Measurements from ENCODE around the gene IGF2BP3.
A peak's percentile ranks its signal among the peaks of the same experiment; 100 is the strongest.
"Not testable (repeated sequence)": the region's sequence is repeated elsewhere in the genome, so short reads cannot be mapped to it uniquely, and the experiment has no call there.

The IGF2BP3 gene

GRCh38 chr7:23422384-23422783 lies 47.9 kb downstream of the IGF2BP3 start:
- H3K4me3 ChIP-seq (ENCODE audit: low read length) = no peak overlapping the region
- DNase-seq (ENCODE audit: low read depth) = no peak
- TF ChIP-seq, protein P1, sequence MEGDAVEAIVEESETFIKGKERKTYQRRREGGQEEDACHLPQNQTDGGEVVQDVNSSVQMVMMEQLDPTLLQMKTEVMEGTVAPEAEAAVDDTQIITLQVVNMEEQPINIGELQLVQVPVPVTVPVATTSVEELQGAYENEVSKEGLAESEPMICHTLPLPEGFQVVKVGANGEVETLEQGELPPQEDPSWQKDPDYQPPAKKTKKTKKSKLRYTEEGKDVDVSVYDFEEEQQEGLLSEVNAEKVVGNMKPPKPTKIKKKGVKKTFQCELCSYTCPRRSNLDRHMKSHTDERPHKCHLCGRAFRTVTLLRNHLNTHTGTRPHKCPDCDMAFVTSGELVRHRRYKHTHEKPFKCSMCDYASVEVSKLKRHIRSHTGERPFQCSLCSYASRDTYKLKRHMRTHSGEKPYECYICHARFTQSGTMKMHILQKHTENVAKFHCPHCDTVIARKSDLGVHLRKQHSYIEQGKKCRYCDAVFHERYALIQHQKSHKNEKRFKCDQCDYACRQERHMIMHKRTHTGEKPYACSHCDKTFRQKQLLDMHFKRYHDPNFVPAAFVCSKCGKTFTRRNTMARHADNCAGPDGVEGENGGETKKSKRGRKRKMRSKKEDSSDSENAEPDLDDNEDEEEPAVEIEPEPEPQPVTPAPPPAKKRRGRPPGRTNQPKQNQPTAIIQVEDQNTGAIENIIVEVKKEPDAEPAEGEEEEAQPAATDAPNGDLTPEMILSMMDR (conservative IDR thresholded peaks at IDR 0.05; ENCODE audit: low read length) = no peak

GRCh38 chr7:23419845-23420244 lies 50.4 kb downstream of the IGF2BP3 start:
- H3K4me3 ChIP-seq (ENCODE audit: low read length) = no peak overlapping the region
- TF ChIP-seq, protein P1 (conservative IDR thresholded peaks at IDR 0.05; ENCODE audit: low read length) = no peak
- DNase-seq (ENCODE audit: low read depth) = no peak

GRCh38 chr7:23419160-23419559 lies 51.1 kb downstream of the IGF2BP3 start:
- H3K4me3 ChIP-seq (ENCODE audit: low read length) = no peak overlapping the region
- DNase-seq (ENCODE audit: low read depth) = no peak
- TF ChIP-seq, protein P1 (conservative IDR thresholded peaks at IDR 0.05; ENCODE audit: low read length) = no peak

GRCh38 chr7:23418046-23418445 lies 52.2 kb downstream of the IGF2BP3 start:
- peak; percentile 37 for DNase-seq (ENCODE audit: low read depth)
- TF ChIP-seq, protein P1 (conservative IDR thresholded peaks at IDR 0.05; ENCODE audit: low read length) = no peak
- no peak overlapping the region for H3K4me3 ChIP-seq (ENCODE audit: low read length)

- no peak overlapping the region for H3K4me3 ChIP-seq (ENCODE audit: low read length)
- TF ChIP-seq, protein P1 (conservative IDR thresholded peaks at IDR 0.05; ENCODE audit: low read length) = no peak
- DNase-seq (ENCODE audit: low read depth) = no peak
Measured at GRCh38 chr7:23415198-23415597, 55.1 kb downstream of the IGF2BP3 start.

- DNase-seq (ENCODE audit: low read depth) = no peak
- TF ChIP-seq, protein P1 (conservative IDR thresholded peaks at IDR 0.05; ENCODE audit: low read length) = no peak
- H3K4me3 ChIP-seq (ENCODE audit: low read length) = no peak overlapping the region
Measured at GRCh38 chr7:23410446-23411183, 59.7 kb downstream of the IGF2BP3 start.

DNA sequence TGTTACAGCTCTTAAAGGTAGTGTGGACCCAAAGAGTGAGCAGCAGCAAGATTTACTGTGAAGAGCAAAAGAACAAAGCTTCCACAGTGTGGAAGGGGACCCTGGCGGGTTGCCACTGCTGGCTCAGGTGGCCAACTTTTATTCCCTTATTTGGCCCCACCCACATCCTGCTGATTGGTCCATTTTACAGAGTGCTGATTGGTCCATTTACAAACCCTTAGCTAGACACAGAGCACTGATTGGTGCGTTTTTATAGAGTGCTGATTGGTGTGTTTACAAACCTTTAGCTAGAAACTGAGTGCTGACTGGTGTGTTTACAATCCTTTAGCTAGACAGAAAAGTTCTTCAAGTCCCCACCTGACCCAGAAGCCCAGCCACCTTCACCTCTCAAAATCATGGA lies 63.7 kb downstream of the IGF2BP3 start:
- not testable (repeated sequence) for H3K4me3 ChIP-seq (ENCODE audit: low read length); DNase-seq (ENCODE audit: low read depth)
